Measurements from ENCODE around the gene SLC1A3. TPM values are rescaled to one million over a fixed set of nuclear protein-coding genes. Genes with fewer than 3 reads are reported as not detected.

SLC1A3 gene
- total and polyA plus RNA-seq, 2 donors (not counting 1 experiment from before 2014, with no cell fraction given): 0.37 TPM; not detected in 1

- peaks cover 12 to 23% of the 10 kb centered on the region in 2 experiments for H3K36me3 ChIP-seq (replicated peaks in 1 of 2; ENCODE audit: control extremely low read depth in 1 of 2, control insufficient read depth in 1 of 2, extremely low read depth in 1 of 2, insufficient read depth in 2 of 2, low read length in 1 of 2)
- no peak for DNase-seq
- intact Hi-C loops (cut with micrococcal nuclease): no loop called here
- H3K4me2 ChIP-seq (replicated peaks; ENCODE audit: low read depth, low read length, poor library complexity, severe bottlenecking): no peak overlapping the region
- ChIA-PET POLR2A (no interaction called here), CTCF (interaction anchor here (1.3 to 2.3 kb wide), 2 partner anchors 21 to 23 kb away, joined by 3 to 7 read pairs; no protein-coding TSS in a partner anchor)
- no peak overlapping the region for H3K9ac ChIP-seq (ENCODE audit: low read length)
- no peak overlapping the region for H2AFZ ChIP-seq (ENCODE audit: insufficient read depth, low read depth, low read length, poor library complexity, severe bottlenecking)
- H3K27me3 Mint-ChIP-seq: no peaks in the 10 kb centered on the region
- TF ChIP-seq CTCF (IDR thresholded peaks at IDR 0.05) (no peak), EZH2 (IDR thresholded peaks at IDR 0.05; ENCODE audit: borderline replicate concordance, insufficient read depth, low read depth, low read length, poor library complexity, severe bottlenecking) (no peak)
- H3K27ac Mint-ChIP-seq: no peak overlapping the region
- H3K9me3 Mint-ChIP-seq (ENCODE audit: insufficient read depth): no peaks in the 10 kb centered on the region
- H3K79me2 ChIP-seq (ENCODE audit: control insufficient read depth, insufficient read depth, low read length): peaks cover 95% of the 10 kb centered on the region
- H3K27ac ChIP-seq (ENCODE audit: low read length in 2 of 2): no peak overlapping the region
- peaks cover 32% of the 10 kb centered on the region for H3K4me1 Mint-ChIP-seq
- no peak overlapping the region for H3K4me3 ChIP-seq (ENCODE audit: control extremely low read depth in 1 of 5, extremely low read depth in 1 of 5, insufficient read depth in 1 of 5, low read depth in 2 of 5, low read length in 4 of 5)
- no peaks in the 10 kb centered on the region for H3K9me3 ChIP-seq (ENCODE audit: control extremely low read depth in 1 of 3, control insufficient read depth in 2 of 3, insufficient read depth in 1 of 3, low read length in 2 of 3)
- peaks cover 23% of the 10 kb centered on the region in 2 donors for H3K4me1 ChIP-seq (ENCODE audit: control insufficient read depth in 2 of 2, insufficient read depth in 2 of 2, low read length in 2 of 2)
- no peaks in the 10 kb centered on the region for H3K27me3 ChIP-seq (replicated peaks in 1 of 4; ENCODE audit: control extremely low read depth in 1 of 4, control insufficient read depth in 3 of 4, insufficient read depth in 4 of 4, low read length in 3 of 4)
- H4K20me1 ChIP-seq (ENCODE audit: control insufficient read depth, insufficient read depth, low read length, poor library complexity, severe bottlenecking): peaks cover 19% of the 10 kb centered on the region
- 100% methylated on average over 1 of the region's 4 CpGs for WGBS (ENCODE audit: insufficient coverage)
- ATAC-seq (ENCODE audit: low read depth): no peak
- H3K4me3 Mint-ChIP-seq: no peak overlapping the region
Measured at GRCh38 chr5:36717131-36717695, 110.8 kb downstream of the SLC1A3 start.

GRCh38 chr5:36719282-36719681 lies 112.9 kb downstream of the SLC1A3 start:
- Histone ChIP-seq H3K27ac (ENCODE audit: low read length in 2 of 2) (no peak overlapping the region), H4K20me1 (ENCODE audit: control insufficient read depth, insufficient read depth, low read length, poor library complexity, severe bottlenecking) (peaks cover 25% of the 10 kb centered on the region), H3K9me3 (ENCODE audit: control extremely low read depth in 1 of 3, control insufficient read depth in 2 of 3, insufficient read depth in 1 of 3, low read length in 2 of 3) (no peaks in the 10 kb centered on the region), H3K79me2 (ENCODE audit: control insufficient read depth, insufficient read depth, low read length) (peaks cover 81% of the 10 kb centered on the region), H3K27me3 (replicated peaks in 1 of 4; ENCODE audit: control extremely low read depth in 1 of 4, control insufficient read depth in 3 of 4, insufficient read depth in 4 of 4, low read length in 3 of 4) (no peaks in the 10 kb centered on the region), H2AFZ (ENCODE audit: insufficient read depth, low read depth, low read length, poor library complexity, severe bottlenecking) (no peak overlapping the region), H3K4me3 (ENCODE audit: control extremely low read depth in 1 of 5, extremely low read depth in 1 of 5, insufficient read depth in 1 of 5, low read depth in 2 of 5, low read length in 4 of 5) (no peak overlapping the region), H3K4me1 (ENCODE audit: control insufficient read depth in 2 of 2, insufficient read depth in 2 of 2, low read length in 2 of 2) (peaks cover 43 to 44% of the 10 kb centered on the region in 2 donors), H3K9ac (ENCODE audit: low read length) (no peak overlapping the region), H3K36me3 (replicated peaks in 1 of 2; ENCODE audit: control extremely low read depth in 1 of 2, control insufficient read depth in 1 of 2, extremely low read depth in 1 of 2, insufficient read depth in 2 of 2, low read length in 1 of 2) (peaks cover 7 to 18% of the 10 kb centered on the region in 2 experiments), H3K4me2 (replicated peaks; ENCODE audit: low read depth, low read length, poor library complexity, severe bottlenecking) (no peak overlapping the region)
- WGBS (ENCODE audit: insufficient coverage): 100% methylated on average over 1 of the region's 2 CpGs
- Mint-ChIP-seq H3K27ac (no peak overlapping the region), H3K4me3 (no peak overlapping the region), H3K9me3 (ENCODE audit: insufficient read depth) (no peaks in the 10 kb centered on the region), H3K27me3 (no peaks in the 10 kb centered on the region), H3K4me1 (peaks cover 50% of the 10 kb centered on the region)
- ChIA-PET POLR2A (no interaction called here), CTCF (interaction anchor here (0.8 to 1.8 kb wide), 5 partner anchors 9 to 29 kb away, joined by 3 to 7 read pairs (median 3); no protein-coding TSS in a partner anchor)
- intact Hi-C loops (cut with micrococcal nuclease): no loop called here
- DNase-seq: no peak
- no peak for ATAC-seq (ENCODE audit: low read depth)
- TF ChIP-seq CTCF (IDR thresholded peaks at IDR 0.05): no peak
- TF ChIP-seq EZH2 (IDR thresholded peaks at IDR 0.05; ENCODE audit: borderline replicate concordance, insufficient read depth, low read depth, low read length, poor library complexity, severe bottlenecking): no peak

Measured in B cell (primary cell).